HepG2 (cell line): ENCODE measurements around the gene MIA.
"Not testable (repeated sequence)": the region's sequence is repeated elsewhere in the genome, so short reads cannot be mapped to it uniquely, and the experiment has no call there.

ENCODE experiments used
- EZH2 ChIP-seq: conservative IDR thresholded peaks from 2 replicates; pipeline ENCODE4 v1.6.1; 2012; ENCODE audit warnings: mild to moderate bottlenecking, low read depth, low read length, moderate library complexity
- FOSL1 ChIP-seq: sonication (generic); formaldehyde crosslinking; IDR thresholded peaks from 2 replicates; pipeline ENCODE4 v1.9.0; 2021; ENCODE audit warnings: missing genetic modification reagents, borderline replicate concordance
- FOXK1 ChIP-seq: sonication (generic); formaldehyde crosslinking; IDR thresholded peaks from 2 replicates; pipeline ENCODE4 v1.4.0; 2020; ENCODE audit warnings: low read depth, missing genetic modification reagents, borderline replicate concordance
- FOXM1 ChIP-seq: sonication (generic); formaldehyde crosslinking; IDR thresholded peaks from 2 replicates; pipeline ENCODE4 v1.5.0; 2020; ENCODE audit warnings: missing genetic modification reagents
- GLI4 ChIP-seq: sonication (generic); formaldehyde crosslinking; IDR thresholded peaks from 2 replicates; pipeline ENCODE4 v1.5.1; 2020; ENCODE audit warnings: missing genetic modification reagents, mild to moderate bottlenecking, moderate library complexity, borderline replicate concordance
- HDAC2 ChIP-seq: sonication (generic); formaldehyde crosslinking; IDR thresholded peaks from 2 replicates; pipeline ENCODE4 v1.4.0; 2020; ENCODE audit warnings: missing genetic modification reagents
- HNRNPL ChIP-seq: fragments of 200-400 bp; formaldehyde crosslinking; IDR thresholded peaks from 2 replicates; pipeline ENCODE4 v1.6.1; 2017; ENCODE audit warnings: mild to moderate bottlenecking, low read depth, low read length
- ISX ChIP-seq: sonication (generic); formaldehyde crosslinking; conservative IDR thresholded peaks from 2 replicates; pipeline ENCODE4 v1.5.0; 2020; ENCODE audit warnings: missing genetic modification reagents
- PHB2 ChIP-seq: fragments of 450-650 bp; IDR thresholded peaks from 2 replicates; pipeline ENCODE4 v1.6.1; 2018; ENCODE audit not compliant: partially characterized antibody
- SMAD1 ChIP-seq: sonication (generic); formaldehyde crosslinking; IDR thresholded peaks from 2 replicates; pipeline ENCODE4 v1.4.0; 2020; ENCODE audit warnings: missing genetic modification reagents, low read depth, mild to moderate bottlenecking, borderline replicate concordance
- ZNF543 ChIP-seq: sonication (generic); formaldehyde crosslinking; IDR thresholded peaks from 2 replicates; pipeline ENCODE4 v1.4.0; 2020; ENCODE audit warnings: mild to moderate bottlenecking, missing genetic modification reagents
- ZNF737 ChIP-seq: sonication (generic); formaldehyde crosslinking; IDR thresholded peaks from 2 replicates; pipeline ENCODE4 v1.5.0; 2020; ENCODE audit warnings: missing genetic modification reagents, mild to moderate bottlenecking, borderline replicate concordance
- TF ChIP-seq, protein P1 (sequence below): sonication (generic); formaldehyde crosslinking; IDR thresholded peaks from 2 replicates; pipeline ENCODE4 v1.5.0; 2020; ENCODE audit warnings: mild to moderate bottlenecking, missing genetic modification reagents

DNA sequence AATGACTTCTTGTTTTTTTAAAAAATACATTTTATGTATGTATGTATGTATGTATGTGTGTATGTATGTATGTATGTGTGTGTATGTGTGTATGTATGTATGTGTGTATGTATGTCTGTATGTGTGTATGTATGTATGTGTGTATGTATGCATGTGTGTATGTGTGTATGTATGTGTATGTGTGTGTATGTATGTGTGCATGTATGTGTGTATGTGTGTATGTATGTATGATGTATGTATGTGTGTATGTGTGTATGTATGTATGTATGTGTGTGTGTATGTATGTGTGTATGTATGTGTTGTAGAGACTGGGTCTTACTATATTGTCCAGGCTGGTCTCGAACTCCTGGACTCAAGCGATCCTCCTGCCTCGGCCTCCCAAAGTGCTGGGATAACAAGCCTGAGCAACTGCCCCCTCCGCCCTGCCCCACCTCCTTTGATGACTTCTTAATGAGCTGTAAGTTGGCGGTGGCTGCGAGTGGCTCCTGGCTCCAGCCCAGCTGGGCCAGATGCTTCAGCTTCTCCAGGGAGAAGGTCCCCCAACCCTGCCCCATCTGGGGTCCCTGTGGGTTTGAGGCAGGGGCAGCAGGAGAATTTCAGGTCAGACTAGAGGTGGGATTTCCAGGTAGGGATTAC is 50.3 kb downstream of the MIA start:
- not testable (repeated sequence) for TF ChIP-seq GLI4 (CRISPR knock-in tag); FOXM1 (CRISPR knock-in tag); HDAC2; ZNF737 (CRISPR knock-in tag); ISX (CRISPR knock-in tag); FOSL1; SMAD1 (CRISPR knock-in tag); HNRNPL; PHB2; EZH2; FOXK1 (CRISPR knock-in tag); ZNF543 (CRISPR knock-in tag)
- TF ChIP-seq, protein P1, sequence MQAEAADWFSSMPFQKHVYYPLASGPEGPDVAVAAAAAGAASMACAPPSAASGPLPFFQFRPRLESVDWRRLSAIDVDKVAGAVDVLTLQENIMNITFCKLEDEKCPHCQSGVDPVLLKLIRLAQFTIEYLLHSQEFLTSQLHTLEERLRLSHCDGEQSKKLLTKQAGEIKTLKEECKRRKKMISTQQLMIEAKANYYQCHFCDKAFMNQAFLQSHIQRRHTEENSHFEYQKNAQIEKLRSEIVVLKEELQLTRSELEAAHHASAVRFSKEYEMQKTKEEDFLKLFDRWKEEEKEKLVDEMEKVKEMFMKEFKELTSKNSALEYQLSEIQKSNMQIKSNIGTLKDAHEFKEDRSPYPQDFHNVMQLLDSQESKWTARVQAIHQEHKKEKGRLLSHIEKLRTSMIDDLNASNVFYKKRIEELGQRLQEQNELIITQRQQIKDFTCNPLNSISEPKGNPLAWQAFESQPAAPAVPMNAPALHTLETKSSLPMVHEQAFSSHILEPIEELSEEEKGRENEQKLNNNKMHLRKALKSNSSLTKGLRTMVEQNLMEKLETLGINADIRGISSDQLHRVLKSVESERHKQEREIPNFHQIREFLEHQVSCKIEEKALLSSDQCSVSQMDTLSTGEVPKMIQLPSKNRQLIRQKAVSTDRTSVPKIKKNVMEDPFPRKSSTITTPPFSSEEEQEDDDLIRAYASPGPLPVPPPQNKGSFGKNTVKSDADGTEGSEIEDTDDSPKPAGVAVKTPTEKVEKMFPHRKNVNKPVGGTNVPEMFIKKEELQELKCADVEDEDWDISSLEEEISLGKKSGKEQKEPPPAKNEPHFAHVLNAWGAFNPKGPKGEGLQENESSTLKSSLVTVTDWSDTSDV (CRISPR knock-in tag): not testable (repeated sequence)
